ENCODE data around the gene R3HCC1L.

Gene R3HCC1L

GRCh38 chr10:98115031-98115787, 19.2 kb upstream of the R3HCC1L start:
- Histone ChIP-seq H3K36me3 (replicated peaks; ENCODE audit: insufficient read depth, low read length) (no peaks in the 10 kb centered on the region), H4K20me1 (ENCODE audit: insufficient read depth, low read length) (no peaks in the 10 kb centered on the region), H3K27ac (ENCODE audit: low read length) (no peak overlapping the region), H3F3A (ENCODE audit: insufficient read depth, low read length) (no peaks in the 10 kb centered on the region), H2AFZ (ENCODE audit: low read length) (no peak overlapping the region), H3K27me3 (replicated peaks; ENCODE audit: insufficient read depth, low read length) (no peaks in the 10 kb centered on the region), H3K4me2 (ENCODE audit: low read depth, low read length) (no peak overlapping the region), H3K4me3 (ENCODE audit: low read length) (no peak overlapping the region), H3K4me1 (ENCODE audit: low read length) (no peaks in the 10 kb centered on the region), H3K9me3 (replicated peaks; ENCODE audit: insufficient read depth, low read length) (no peaks in the 10 kb centered on the region), H3K9me2 (replicated peaks; ENCODE audit: insufficient read depth, low read length) (no peaks in the 10 kb centered on the region), H3K79me2 (ENCODE audit: low read length) (no peaks in the 10 kb centered on the region), H3K9ac (ENCODE audit: low read length) (no peak overlapping the region)
- no peak for TF ChIP-seq EZH2 (optimal IDR thresholded peaks at IDR 0.05; ENCODE audit: low read depth, low read length)
- no peak for TF ChIP-seq CTCF (IDR thresholded peaks at IDR 0.05; ENCODE audit: low read length)
- no peak for TF ChIP-seq EZH2phosphoT487 (IDR thresholded peaks at IDR 0.05; ENCODE audit: low read length)
- DNase-seq = no peak

GRCh38 chr10:98119891-98120290, 14.6 kb upstream of the R3HCC1L start:
- Histone ChIP-seq H3K9ac (ENCODE audit: low read length) (no peak overlapping the region), H3K9me3 (replicated peaks; ENCODE audit: insufficient read depth, low read length) (no peaks in the 10 kb centered on the region), H3K4me1 (ENCODE audit: low read length) (no peaks in the 10 kb centered on the region), H3K36me3 (replicated peaks; ENCODE audit: insufficient read depth, low read length) (no peaks in the 10 kb centered on the region), H3K4me2 (ENCODE audit: low read depth, low read length) (no peak overlapping the region), H4K20me1 (ENCODE audit: insufficient read depth, low read length) (no peaks in the 10 kb centered on the region), H3K27me3 (replicated peaks; ENCODE audit: insufficient read depth, low read length) (no peaks in the 10 kb centered on the region), H3K79me2 (ENCODE audit: low read length) (no peaks in the 10 kb centered on the region), H3K9me2 (replicated peaks; ENCODE audit: insufficient read depth, low read length) (no peaks in the 10 kb centered on the region), H3F3A (ENCODE audit: insufficient read depth, low read length) (no peaks in the 10 kb centered on the region), H2AFZ (ENCODE audit: low read length) (no peak overlapping the region), H3K4me3 (ENCODE audit: low read length) (no peak overlapping the region), H3K27ac (ENCODE audit: low read length) (no peak overlapping the region)
- DNase-seq = no peak
- no peak for TF ChIP-seq EZH2 (optimal IDR thresholded peaks at IDR 0.05; ENCODE audit: low read depth, low read length)
- no peak for TF ChIP-seq EZH2phosphoT487 (IDR thresholded peaks at IDR 0.05; ENCODE audit: low read length)
- no peak for TF ChIP-seq CTCF (IDR thresholded peaks at IDR 0.05; ENCODE audit: low read length)

- H3K4me3 ChIP-seq (ENCODE audit: low read length) = peak overlapping the region; percentile 34; the same call in 1 of the 2 replicates
- H3K79me2 ChIP-seq (ENCODE audit: low read length) = no peaks in the 10 kb centered on the region
- TF ChIP-seq EZH2phosphoT487 (IDR thresholded peaks at IDR 0.05; ENCODE audit: low read length) = no peak
- no peak for TF ChIP-seq CTCF (IDR thresholded peaks at IDR 0.05; ENCODE audit: low read length)
- no peak for TF ChIP-seq EZH2 (optimal IDR thresholded peaks at IDR 0.05; ENCODE audit: low read depth, low read length)
- no peaks in the 10 kb centered on the region for H3K9me3 ChIP-seq (replicated peaks; ENCODE audit: insufficient read depth, low read length)
- peak overlapping the region; percentile 20; the same call in 1 of the 2 replicates for H3K9ac ChIP-seq (ENCODE audit: low read length)
- H4K20me1 ChIP-seq (ENCODE audit: insufficient read depth, low read length) = no peaks in the 10 kb centered on the region
- H3K9me2 ChIP-seq (replicated peaks; ENCODE audit: insufficient read depth, low read length) = no peaks in the 10 kb centered on the region
- H3F3A ChIP-seq (ENCODE audit: insufficient read depth, low read length) = no peaks in the 10 kb centered on the region
- H3K4me2 ChIP-seq (ENCODE audit: low read depth, low read length) = peak overlapping the region; percentile 84
- DNase-seq = no peak
- peak overlapping the region; percentile 64 for H2AFZ ChIP-seq (ENCODE audit: low read length)
- peaks cover 22% of the 10 kb centered on the region for H3K4me1 ChIP-seq (ENCODE audit: low read length)
- H3K36me3 ChIP-seq (replicated peaks; ENCODE audit: insufficient read depth, low read length) = no peaks in the 10 kb centered on the region
- H3K27me3 ChIP-seq (replicated peaks; ENCODE audit: insufficient read depth, low read length) = no peaks in the 10 kb centered on the region
- H3K27ac ChIP-seq (ENCODE audit: low read length) = peak overlapping the region; percentile 29; the same call in 1 of the 2 replicates
These were observed 8.4 kb upstream of the R3HCC1L start for GRCh38 chr10:98125940-98126631.
